ENCODE data around the gene DAPK1. TPM values are rescaled to one million over a fixed set of nuclear protein-coding genes. Genes with fewer than 3 reads are reported as not detected.
"Not testable (repeated sequence)": the region's sequence is repeated elsewhere in the genome, so short reads cannot be mapped to it uniquely, and the experiment has no call there.

The DAPK1 gene
- total RNA-seq, 1 experiment from 2014 or later, result 133 TPM

DNA sequence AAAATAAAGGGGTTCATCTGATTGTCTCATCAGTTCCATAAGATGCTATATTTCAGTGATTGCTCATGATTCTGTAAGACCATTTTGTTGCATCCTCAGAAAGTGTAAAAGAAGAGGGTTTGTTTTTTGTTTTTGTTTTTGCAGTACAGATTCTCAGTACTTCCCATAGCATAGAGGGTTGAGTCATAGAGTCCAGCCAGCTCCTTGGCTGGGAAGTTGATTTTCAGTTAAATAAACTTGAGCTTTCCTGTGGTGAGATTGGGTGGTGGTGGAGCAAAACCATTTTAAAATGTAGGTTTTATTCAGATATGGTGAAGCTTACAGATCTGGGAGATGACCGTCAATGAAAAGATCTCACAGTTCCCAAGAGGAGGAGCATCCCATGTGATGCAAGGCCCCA, 48.2 kb downstream of the DAPK1 start:
- H3K9me3 Mint-ChIP-seq (ENCODE audit: low read depth, unreplicated experiment), result no peaks in the 10 kb centered on the region
- DNase-seq, result no peak
- peak overlapping the region; percentile 78 for H3K27ac Mint-ChIP-seq (ENCODE audit: unreplicated experiment)
- H3K27me3 Mint-ChIP-seq (ENCODE audit: unreplicated experiment), result no peaks in the 10 kb centered on the region
- H3K4me3 Mint-ChIP-seq (ENCODE audit: low read depth, unreplicated experiment), result peak overlapping the region; percentile 39
- H3K4me1 Mint-ChIP-seq (ENCODE audit: low read depth, unreplicated experiment), result peaks cover 52% of the 10 kb centered on the region
- intact Hi-C loops (cut with micrococcal nuclease; ENCODE audit: unreplicated experiment), result no loop called here
- no TSS peak for BruUV-seq (replicated peaks)
- CTCF ChIA-PET, result interaction anchor here (1.0 to 1.5 kb wide), 2 partner anchors 11 to 23 kb away, joined by 3 read pairs; no protein-coding TSS in a partner anchor
- TF ChIP-seq, protein P1, sequence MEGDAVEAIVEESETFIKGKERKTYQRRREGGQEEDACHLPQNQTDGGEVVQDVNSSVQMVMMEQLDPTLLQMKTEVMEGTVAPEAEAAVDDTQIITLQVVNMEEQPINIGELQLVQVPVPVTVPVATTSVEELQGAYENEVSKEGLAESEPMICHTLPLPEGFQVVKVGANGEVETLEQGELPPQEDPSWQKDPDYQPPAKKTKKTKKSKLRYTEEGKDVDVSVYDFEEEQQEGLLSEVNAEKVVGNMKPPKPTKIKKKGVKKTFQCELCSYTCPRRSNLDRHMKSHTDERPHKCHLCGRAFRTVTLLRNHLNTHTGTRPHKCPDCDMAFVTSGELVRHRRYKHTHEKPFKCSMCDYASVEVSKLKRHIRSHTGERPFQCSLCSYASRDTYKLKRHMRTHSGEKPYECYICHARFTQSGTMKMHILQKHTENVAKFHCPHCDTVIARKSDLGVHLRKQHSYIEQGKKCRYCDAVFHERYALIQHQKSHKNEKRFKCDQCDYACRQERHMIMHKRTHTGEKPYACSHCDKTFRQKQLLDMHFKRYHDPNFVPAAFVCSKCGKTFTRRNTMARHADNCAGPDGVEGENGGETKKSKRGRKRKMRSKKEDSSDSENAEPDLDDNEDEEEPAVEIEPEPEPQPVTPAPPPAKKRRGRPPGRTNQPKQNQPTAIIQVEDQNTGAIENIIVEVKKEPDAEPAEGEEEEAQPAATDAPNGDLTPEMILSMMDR (IDR thresholded peaks at IDR 0.05; ENCODE audit: unreplicated experiment), result no peak
- peaks cover 18% of the 10 kb centered on the region for H3K36me3 Mint-ChIP-seq (ENCODE audit: insufficient read depth, unreplicated experiment)

DNA sequence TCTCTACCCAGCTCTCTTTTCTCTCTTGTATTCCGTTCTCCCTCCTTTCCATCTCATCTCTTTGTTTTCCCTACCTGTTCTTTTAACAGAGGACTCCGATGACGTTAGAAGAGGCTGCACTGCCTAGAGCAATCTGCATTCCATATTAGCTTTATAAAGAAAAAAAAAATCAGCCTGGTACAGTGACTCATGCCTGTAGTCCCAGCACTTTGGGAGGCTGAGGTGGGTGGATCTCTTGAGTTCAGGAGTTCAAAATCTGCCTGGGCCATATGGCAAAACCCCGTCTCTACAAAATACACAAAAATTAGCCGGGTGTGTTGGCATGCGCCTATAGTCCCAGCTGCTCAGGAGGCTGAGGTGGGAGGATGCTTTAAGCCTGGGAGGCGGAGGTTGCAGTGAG, 49.0 kb downstream of the DAPK1 start:
- intact Hi-C loops (cut with micrococcal nuclease; ENCODE audit: unreplicated experiment), result no loop called here
- H3K9me3 Mint-ChIP-seq (ENCODE audit: low read depth, unreplicated experiment), result no peaks in the 10 kb centered on the region
- DNase-seq, result no peak
- BruUV-seq (replicated peaks), result no TSS peak
- H3K4me1 Mint-ChIP-seq (ENCODE audit: low read depth, unreplicated experiment), result peaks cover 45% of the 10 kb centered on the region
- CTCF ChIA-PET, result interaction anchor here (0.6 to 1.5 kb wide), 2 partner anchors 209 to 245 kb away, joined by 4 read pairs; no protein-coding TSS in a partner anchor
- TF ChIP-seq, protein P1 (IDR thresholded peaks at IDR 0.05; ENCODE audit: unreplicated experiment), result no peak
- peak overlapping the region; percentile 78 for H3K27ac Mint-ChIP-seq (ENCODE audit: unreplicated experiment)
- H3K4me3 Mint-ChIP-seq (ENCODE audit: low read depth, unreplicated experiment), result no peak overlapping the region
- H3K27me3 Mint-ChIP-seq (ENCODE audit: unreplicated experiment), result no peaks in the 10 kb centered on the region
- H3K36me3 Mint-ChIP-seq (ENCODE audit: insufficient read depth, unreplicated experiment), result peaks cover 13% of the 10 kb centered on the region

DNA sequence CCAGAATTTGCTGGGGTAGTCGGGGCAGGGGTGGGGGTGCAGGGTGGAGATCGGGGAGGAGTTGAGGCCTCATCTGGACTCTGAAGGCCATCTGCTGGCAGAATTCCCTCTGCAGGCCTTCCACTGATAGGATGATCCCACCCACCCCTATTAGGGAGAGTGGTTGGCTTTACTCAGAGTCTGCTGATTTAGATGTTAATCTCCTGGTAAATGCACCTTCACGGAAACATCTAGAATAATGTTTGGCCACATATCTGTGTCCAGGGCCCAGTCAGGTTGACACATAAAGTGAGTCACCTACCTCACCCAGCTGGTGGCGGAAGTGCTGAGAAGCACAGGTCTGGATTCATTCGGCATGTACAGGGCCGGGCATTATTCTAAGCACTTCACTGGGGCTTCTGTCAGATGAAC, 50.0 kb downstream of the DAPK1 start:
- no peak overlapping the region for H3K4me3 Mint-ChIP-seq (ENCODE audit: low read depth, unreplicated experiment)
- BruUV-seq (replicated peaks), result no TSS peak
- H3K36me3 Mint-ChIP-seq (ENCODE audit: insufficient read depth, unreplicated experiment), result peaks cover 13% of the 10 kb centered on the region
- H3K27ac Mint-ChIP-seq (ENCODE audit: unreplicated experiment), result peak overlapping the region; percentile 33
- H3K27me3 Mint-ChIP-seq (ENCODE audit: unreplicated experiment), result no peaks in the 10 kb centered on the region
- intact Hi-C loops (cut with micrococcal nuclease; ENCODE audit: unreplicated experiment), result no loop called here
- no peaks in the 10 kb centered on the region for H3K9me3 Mint-ChIP-seq (ENCODE audit: low read depth, unreplicated experiment)
- CTCF ChIA-PET, result interaction anchor here (1.5 kb wide), 1 partner anchor 210 kb away, joined by 4 read pairs; no protein-coding TSS in a partner anchor
- TF ChIP-seq, protein P1 (IDR thresholded peaks at IDR 0.05; ENCODE audit: unreplicated experiment), result no peak
- peak; percentile 64 for DNase-seq
- peaks cover 40% of the 10 kb centered on the region for H3K4me1 Mint-ChIP-seq (ENCODE audit: low read depth, unreplicated experiment)

DNA sequence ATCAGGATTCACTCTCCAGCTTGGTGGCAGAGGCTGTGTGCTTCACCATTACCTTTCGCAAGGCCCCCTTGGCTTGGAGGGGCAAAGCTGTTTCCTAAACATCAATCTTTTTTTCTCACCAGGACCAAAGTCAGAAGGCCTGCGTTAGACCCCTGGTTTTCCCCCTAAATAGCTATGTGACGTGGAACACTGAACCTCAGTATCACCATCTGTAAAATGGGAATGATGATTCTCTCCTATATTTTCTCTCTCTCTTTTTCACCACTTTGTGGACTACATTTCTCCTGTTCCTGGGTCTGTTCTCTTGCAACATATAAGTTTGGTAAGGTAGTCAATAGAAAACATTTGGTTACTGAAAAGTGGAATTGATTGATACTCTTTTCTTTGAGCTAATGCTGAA, 50.5 kb downstream of the DAPK1 start:
- CTCF ChIA-PET, result interaction anchor here (1.5 kb wide), 1 partner anchor 211 kb away, joined by 4 read pairs; no protein-coding TSS in a partner anchor
- Mint-ChIP-seq H3K4me3 (ENCODE audit: low read depth, unreplicated experiment) (no peak overlapping the region), H3K36me3 (ENCODE audit: insufficient read depth, unreplicated experiment) (peaks cover 13% of the 10 kb centered on the region), H3K27ac (ENCODE audit: unreplicated experiment) (peak overlapping the region; percentile 33), H3K4me1 (ENCODE audit: low read depth, unreplicated experiment) (peaks cover 38% of the 10 kb centered on the region), H3K9me3 (ENCODE audit: low read depth, unreplicated experiment) (no peaks in the 10 kb centered on the region), H3K27me3 (ENCODE audit: unreplicated experiment) (no peaks in the 10 kb centered on the region)
- TF ChIP-seq, protein P1 (IDR thresholded peaks at IDR 0.05; ENCODE audit: unreplicated experiment), result no peak
- no peak for DNase-seq
- BruUV-seq (replicated peaks), result no TSS peak
- intact Hi-C loops (cut with micrococcal nuclease; ENCODE audit: unreplicated experiment), result no loop called here

DNA sequence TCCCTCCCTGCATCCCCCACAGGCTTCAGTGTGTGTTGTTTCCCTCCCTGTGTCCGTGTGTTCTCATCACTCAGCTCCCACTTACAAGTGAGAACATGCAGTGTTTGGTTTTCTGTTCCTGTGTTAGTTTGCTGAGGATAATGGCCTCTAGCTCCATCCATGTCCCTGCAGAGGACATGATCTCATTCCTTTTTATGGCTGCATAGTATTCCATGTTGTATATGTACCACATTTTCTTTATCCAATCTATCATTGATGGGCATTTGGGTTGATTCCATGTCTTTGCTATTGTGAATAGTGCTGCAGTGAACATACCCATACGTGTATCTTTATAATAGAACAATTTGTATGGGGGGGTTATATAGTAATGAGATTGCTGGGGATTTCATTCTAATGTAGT, 51.4 kb downstream of the DAPK1 start:
- H3K4me3 Mint-ChIP-seq (ENCODE audit: low read depth, unreplicated experiment); CTCF ChIA-PET; H3K27ac Mint-ChIP-seq (ENCODE audit: unreplicated experiment); intact Hi-C loops (cut with micrococcal nuclease; ENCODE audit: unreplicated experiment); H3K27me3 Mint-ChIP-seq (ENCODE audit: unreplicated experiment); BruUV-seq (replicated peaks); H3K9me3 Mint-ChIP-seq (ENCODE audit: low read depth, unreplicated experiment); DNase-seq: not testable (repeated sequence)
- Mint-ChIP-seq H3K4me1 (ENCODE audit: low read depth, unreplicated experiment) (peaks cover 38% of the 10 kb centered on the region), H3K36me3 (ENCODE audit: insufficient read depth, unreplicated experiment) (peaks cover 13% of the 10 kb centered on the region)

Measured in Calu3 (cell line).